Rectal smooth muscle tissue (tissue), 1 donor: ENCODE data around the gene ANTXR2.

Experiments
- H3K27ac ChIP-seq: one replicate; pipeline ENCODE4 v1.7.0; 2013; ENCODE audit warnings: low read depth, low read length, inconsistent platforms
- H3K27me3 ChIP-seq: one replicate; pipeline ENCODE4 v1.7.0; 2013; ENCODE audit warnings: low read length; ENCODE audit not compliant: control insufficient read depth, insufficient read depth
- H3K36me3 ChIP-seq: one replicate; pipeline ENCODE4 v1.7.0; 2013; ENCODE audit warnings: low read length; ENCODE audit not compliant: control insufficient read depth, insufficient read depth
- H3K4me1 ChIP-seq: one replicate; pipeline ENCODE4 v1.7.0; 2013; ENCODE audit warnings: low read length; ENCODE audit not compliant: control insufficient read depth, insufficient read depth
- H3K4me3 ChIP-seq: one replicate; pipeline ENCODE4 v1.7.0; 2013; ENCODE audit warnings: low read length
- H3K9ac ChIP-seq: one replicate; pipeline ENCODE4 v1.7.0; 2013; ENCODE audit warnings: low read length

Gene ANTXR2

DNA sequence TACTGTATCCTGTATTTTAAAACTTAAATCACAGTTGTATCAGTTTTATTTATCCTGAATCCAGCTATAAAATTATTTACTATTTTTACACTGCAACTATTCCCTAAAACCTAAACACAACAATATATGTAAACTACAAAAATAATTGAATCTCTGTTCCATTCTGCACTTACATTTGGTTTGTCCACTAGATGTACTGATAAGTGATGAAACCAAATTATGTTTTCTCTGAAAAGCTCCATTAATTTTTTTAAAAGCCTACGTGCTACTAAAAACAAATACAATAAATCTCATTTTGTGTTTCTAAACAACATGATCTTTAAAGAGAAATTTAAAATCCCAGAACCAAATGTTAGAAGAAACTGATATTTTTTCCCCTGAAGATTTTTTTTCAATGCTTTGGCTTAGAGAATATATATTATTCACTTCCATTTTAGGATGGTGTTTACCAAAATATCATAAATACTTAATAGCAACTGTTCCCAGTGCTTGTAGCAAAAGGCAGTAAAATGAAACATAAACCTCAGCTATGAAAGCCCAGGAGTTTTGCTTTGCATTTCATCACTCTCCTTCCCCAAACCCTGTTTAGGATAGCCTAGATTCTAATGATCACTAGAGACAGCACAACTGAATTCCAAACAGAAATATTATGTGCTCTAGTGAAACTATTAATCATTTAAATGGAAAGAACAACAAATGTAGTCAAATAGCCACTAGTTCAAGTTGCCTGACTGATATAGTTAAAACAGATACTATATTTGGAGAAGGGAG lies 19.7 kb downstream of the ANTXR2 start:
- Histone ChIP-seq H3K27me3 (no peaks in the 10 kb centered on the region), H3K4me1 (peaks cover 21% of the 10 kb centered on the region), H3K4me3 (no peak overlapping the region), H3K36me3 (peaks cover 6% of the 10 kb centered on the region), H3K9ac (no peak overlapping the region), H3K27ac (no peak overlapping the region)

GRCh38 chr4:80049813-80050534 lies 23.1 kb downstream of the ANTXR2 start:
- Histone ChIP-seq H3K27ac (peak overlapping the region; percentile 29), H3K4me1 (peaks cover 21% of the 10 kb centered on the region), H3K4me3 (no peak overlapping the region)

DNA sequence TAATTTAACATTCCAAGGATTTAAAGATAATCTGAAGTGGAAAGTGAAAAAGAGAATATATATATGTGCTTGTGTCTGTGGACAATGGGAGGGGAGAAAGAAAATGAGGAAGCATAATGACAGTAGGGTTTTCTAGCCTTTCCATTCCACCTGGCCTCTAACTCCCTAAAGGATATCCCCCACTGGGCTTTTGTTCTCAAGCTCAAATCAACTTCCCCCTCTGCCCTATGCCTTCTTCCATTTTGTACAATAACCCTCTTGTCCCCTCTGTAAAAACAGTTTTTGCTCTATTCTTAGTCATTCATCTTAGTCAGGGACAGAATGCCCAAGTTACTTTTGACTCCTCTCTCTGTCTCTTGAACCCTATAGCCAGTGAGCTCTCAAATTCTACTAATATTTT lies 23.6 kb downstream of the ANTXR2 start:
- no peak overlapping the region for H3K9ac ChIP-seq
- no peaks in the 10 kb centered on the region for H3K27me3 ChIP-seq
- peaks cover 21% of the 10 kb centered on the region for H3K4me1 ChIP-seq
- no peak overlapping the region for H3K4me3 ChIP-seq
- peaks cover 10% of the 10 kb centered on the region for H3K36me3 ChIP-seq
- peak overlapping the region; percentile 29 for H3K27ac ChIP-seq

More at GRCh38 chr4:80049813-80050534, 23.1 kb downstream of the ANTXR2 start:
- no peak overlapping the region for H3K9ac ChIP-seq
- H3K36me3 ChIP-seq = peaks cover 10% of the 10 kb centered on the region
- no peaks in the 10 kb centered on the region for H3K27me3 ChIP-seq

DNA sequence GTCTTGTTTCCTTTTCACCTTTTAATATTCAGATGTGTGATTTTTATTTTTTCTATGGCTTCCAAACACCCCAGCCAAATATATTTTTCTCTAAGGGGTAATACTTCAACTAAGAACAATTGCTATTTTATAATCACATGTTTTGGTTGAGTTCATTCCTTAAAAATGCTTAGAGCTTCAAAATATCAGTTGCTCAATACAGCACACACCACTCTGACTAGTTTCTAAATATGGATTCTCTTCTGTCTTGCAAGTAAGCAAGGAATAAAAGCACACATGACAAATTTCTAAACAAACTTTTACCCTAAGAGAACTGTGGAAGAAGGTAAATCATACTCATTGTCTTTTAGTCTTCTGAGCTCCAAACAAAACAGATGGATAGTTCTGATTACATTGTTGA lies 27.2 kb downstream of the ANTXR2 start:
- Histone ChIP-seq H3K27me3 (no peaks in the 10 kb centered on the region), H3K27ac (peak overlapping the region; percentile 2), H3K4me1 (peaks cover 28% of the 10 kb centered on the region), H3K9ac (no peak overlapping the region), H3K4me3 (no peak overlapping the region), H3K36me3 (peaks cover 7% of the 10 kb centered on the region)

- Histone ChIP-seq H3K9ac (no peak overlapping the region), H3K27ac (peak overlapping the region; percentile 77), H3K36me3 (peaks cover 6% of the 10 kb centered on the region), H3K4me3 (no peak overlapping the region), H3K27me3 (no peaks in the 10 kb centered on the region), H3K4me1 (peaks cover 22% of the 10 kb centered on the region)
These were observed 29.5 kb downstream of the ANTXR2 start for GRCh38 chr4:80043541-80043940.

DNA sequence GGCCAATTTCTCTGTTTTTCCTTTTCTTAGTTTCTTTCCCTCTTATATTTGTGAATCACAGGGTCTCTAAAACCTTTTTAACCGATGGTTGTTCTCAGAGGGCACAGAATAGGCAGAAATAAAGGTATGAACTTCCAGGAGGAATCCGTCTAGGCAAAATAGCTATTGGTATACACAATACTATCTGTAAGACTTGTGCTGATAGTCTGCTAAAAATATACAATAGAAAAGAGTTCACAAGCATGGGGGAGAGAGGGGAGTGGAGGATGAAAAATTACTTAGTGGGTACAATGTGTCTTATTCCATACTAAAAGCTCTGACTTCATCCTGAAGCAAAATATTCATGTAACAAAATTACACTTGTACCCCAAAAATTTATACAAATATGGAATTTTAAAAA lies 30.2 kb downstream of the ANTXR2 start:
- no peak overlapping the region for H3K9ac ChIP-seq
- H3K27ac ChIP-seq = no peak overlapping the region
- H3K4me3 ChIP-seq = no peak overlapping the region
- H3K4me1 ChIP-seq = peaks cover 25% of the 10 kb centered on the region
- peaks cover 6% of the 10 kb centered on the region for H3K36me3 ChIP-seq
- H3K27me3 ChIP-seq = no peaks in the 10 kb centered on the region

DNA sequence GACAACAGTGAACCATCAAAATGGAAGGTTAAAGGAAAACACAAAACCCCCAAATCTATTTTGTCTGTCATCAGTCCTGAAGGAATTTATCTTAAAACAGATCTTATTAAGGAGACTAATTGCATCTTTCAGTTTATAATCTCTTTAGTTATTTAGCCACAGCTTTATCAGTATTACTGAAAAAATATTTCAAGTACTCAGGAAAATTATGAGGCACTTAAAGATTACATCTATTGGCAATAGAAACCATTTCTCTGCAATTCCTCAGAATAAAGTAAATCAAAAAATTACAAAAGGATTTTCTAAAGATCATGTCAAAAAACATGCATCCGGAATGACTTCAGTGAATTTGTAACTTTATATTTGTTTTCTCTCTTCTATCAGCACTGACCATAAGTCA lies 35.2 kb downstream of the ANTXR2 start:
- peaks cover 27% of the 10 kb centered on the region for H3K4me1 ChIP-seq
- peak overlapping the region; percentile 77 for H3K27ac ChIP-seq
- peaks cover 4% of the 10 kb centered on the region for H3K36me3 ChIP-seq
- H3K4me3 ChIP-seq = no peak overlapping the region
- H3K27me3 ChIP-seq = no peaks in the 10 kb centered on the region
- H3K9ac ChIP-seq = no peak overlapping the region

DNA sequence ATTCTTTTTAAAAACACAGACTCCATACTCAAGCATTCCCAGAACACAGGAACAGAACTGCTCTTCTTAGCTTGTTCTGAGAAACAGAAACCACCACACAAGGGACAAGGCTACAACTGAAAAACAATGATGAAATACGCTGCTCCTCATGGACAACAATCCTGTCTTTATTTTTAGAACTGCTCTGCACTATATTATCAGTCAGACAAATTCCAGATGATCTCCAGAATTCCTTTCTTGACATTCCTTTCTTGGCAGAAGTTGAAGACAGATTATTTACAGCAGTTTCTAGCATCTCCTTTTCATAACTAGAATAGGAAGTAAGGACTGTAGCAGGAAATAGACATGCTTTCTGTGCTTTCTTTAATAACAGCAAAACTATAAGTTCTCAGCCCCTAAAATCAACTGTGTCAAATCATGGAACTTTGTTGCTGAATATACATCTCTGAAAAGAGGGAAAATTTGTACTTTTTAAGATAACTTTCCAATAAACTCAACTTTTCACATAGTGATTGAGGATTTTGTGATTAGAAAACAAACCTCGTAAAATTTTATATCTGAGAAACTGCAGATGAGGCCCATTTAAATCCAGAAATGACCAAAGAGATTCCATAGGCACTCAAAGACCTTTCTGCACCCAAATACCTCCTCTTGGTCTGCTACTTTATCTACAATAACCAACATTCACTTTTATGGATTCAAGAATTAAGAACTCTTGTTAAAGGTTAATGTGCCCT lies 35.9 kb downstream of the ANTXR2 start:
- Histone ChIP-seq H3K27ac (peak overlapping the region; percentile 77), H3K36me3 (peaks cover 5% of the 10 kb centered on the region), H3K4me3 (no peak overlapping the region), H3K9ac (no peak overlapping the region), H3K4me1 (peaks cover 24% of the 10 kb centered on the region), H3K27me3 (no peaks in the 10 kb centered on the region)

DNA sequence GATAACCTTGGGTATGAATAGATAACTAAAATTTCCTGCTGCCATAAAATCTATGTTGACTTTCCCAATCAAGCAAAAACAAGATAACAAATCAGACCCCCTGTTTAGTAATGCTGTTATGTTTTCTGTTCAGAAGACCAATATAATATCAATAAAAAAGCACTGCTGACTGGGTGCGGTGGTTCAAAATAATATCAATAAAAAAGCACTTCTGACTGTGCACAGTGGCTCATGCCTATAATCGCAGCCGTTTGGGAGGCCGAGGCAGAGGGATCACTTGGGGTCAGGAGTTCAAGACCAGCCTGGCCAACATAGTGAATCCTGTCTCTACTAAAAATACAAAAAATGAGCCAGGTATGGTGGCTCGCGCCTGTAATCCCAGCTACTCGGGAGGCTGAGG lies 36.7 kb downstream of the ANTXR2 start:
- Histone ChIP-seq H3K27me3 (no peaks in the 10 kb centered on the region), H3K4me3 (no peak overlapping the region), H3K27ac (peak overlapping the region; percentile 77), H3K9ac (no peak overlapping the region), H3K36me3 (peaks cover 5% of the 10 kb centered on the region), H3K4me1 (peaks cover 24% of the 10 kb centered on the region)

DNA sequence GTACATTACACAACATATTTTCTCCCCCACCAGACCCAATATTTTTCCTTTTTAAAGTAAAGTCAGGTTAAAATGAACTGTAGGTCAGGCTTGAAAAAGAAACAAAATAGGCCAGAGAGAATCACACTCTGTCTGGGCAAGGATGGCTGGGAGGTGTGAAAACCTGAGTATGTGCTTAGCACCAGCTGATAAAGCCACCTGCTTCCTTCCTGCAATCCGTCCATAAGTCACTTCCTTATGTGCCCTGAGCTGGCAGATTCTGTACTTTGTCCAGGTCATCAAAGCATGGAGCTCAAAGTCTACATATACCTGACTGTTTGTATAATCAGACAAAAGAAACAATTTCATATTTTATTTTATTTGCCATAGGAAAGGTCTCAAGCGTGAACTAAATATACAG lies 37.7 kb downstream of the ANTXR2 start:
- no peaks in the 10 kb centered on the region for H3K27me3 ChIP-seq
- H3K9ac ChIP-seq = no peak overlapping the region
- peaks cover 5% of the 10 kb centered on the region for H3K36me3 ChIP-seq
- no peak overlapping the region for H3K4me3 ChIP-seq
- peak overlapping the region; percentile 61 for H3K27ac ChIP-seq
- peaks cover 24% of the 10 kb centered on the region for H3K4me1 ChIP-seq

DNA sequence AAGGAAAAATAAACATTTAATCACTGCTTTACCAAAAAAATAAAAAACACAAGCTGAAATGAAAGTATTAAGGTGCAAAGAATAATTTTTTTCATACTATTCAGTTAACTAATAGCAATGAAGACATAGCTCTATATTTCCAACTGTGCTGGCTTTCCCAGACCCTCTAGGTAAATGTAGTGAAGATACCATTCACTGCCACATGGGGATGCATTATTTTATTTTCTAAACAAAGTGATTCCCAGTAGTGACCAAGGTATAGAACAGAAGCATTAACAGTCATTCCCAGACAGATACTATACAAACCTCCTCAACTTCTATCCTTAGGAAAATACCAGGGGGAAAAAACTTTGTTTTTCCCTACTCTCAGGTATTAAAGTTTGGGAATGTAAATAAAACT lies 39.4 kb downstream of the ANTXR2 start:
- Histone ChIP-seq H3K9ac (no peak overlapping the region), H3K4me1 (peaks cover 24% of the 10 kb centered on the region), H3K27me3 (no peaks in the 10 kb centered on the region), H3K36me3 (peaks cover 3% of the 10 kb centered on the region), H3K27ac (peak overlapping the region; percentile 38), H3K4me3 (no peak overlapping the region)

DNA sequence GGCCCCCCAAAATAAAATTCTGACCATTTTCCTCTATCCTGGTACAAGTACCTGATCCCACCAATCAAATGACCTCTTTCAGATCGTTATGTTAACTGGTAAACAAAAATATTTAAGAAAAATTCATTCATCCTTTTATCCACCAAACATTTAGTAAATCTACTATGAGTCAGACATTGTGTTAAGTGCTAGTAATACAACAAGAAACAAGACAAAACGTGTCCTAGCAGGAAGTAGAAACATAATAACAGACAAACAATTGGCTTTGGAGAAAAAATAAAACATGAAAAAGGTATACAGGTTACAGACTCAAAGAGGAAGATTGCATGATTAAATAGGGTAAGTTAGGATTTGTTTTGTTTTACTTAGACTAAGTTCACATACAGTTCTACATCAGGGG lies 43.7 kb downstream of the ANTXR2 start:
- Histone ChIP-seq H3K27ac (no peak overlapping the region), H3K27me3 (no peaks in the 10 kb centered on the region), H3K9ac (no peak overlapping the region), H3K36me3 (peaks cover 8% of the 10 kb centered on the region), H3K4me3 (no peak overlapping the region), H3K4me1 (peaks cover under 1% of the 10 kb centered on the region)
